ENCODE measurements around the gene GNG4.
A peak's percentile ranks its signal among the peaks of the same experiment; 100 is the strongest.
"Not testable (repeated sequence)": the region's sequence is repeated elsewhere in the genome, so short reads cannot be mapped to it uniquely, and the experiment has no call there.

Gene GNG4

DNA sequence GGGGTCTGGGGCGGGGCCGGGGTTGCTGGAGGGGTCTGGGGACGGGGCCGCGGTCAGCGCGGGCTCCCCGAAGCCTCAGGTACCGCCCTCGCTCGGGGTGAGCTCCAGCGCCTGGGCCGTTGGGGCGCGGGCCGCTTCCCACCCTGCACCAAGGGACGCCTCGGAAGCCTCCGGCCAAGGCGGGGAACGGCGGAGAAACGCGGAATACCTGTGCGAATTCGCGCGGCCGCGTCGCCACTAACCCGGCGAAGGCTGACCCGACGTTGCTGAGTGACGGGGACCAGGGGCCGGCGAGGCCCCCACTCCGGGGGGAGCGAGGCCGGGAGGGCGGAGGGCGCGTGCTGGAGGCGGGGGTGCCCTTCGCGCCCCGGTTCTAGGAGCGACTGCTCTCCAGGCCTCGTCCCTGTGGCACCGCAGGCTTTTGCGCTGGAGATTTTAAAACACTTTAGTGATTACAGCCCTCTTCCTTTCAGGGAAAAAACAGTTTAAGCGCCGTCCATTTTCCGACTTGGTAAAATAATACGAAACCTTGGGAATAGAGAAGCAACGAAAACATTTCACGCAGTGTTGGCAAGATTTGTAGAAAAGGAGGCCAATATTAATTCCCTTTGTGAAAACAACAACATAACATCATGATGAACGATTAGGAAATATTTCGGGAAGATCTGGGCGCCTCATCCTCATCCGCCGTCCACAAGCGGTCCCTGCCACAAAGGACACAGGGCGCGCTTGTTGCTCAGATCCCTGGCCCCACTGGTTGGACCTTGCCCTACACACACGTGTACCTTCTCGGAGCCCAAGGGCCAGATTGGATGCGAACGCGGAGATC lies 971 bp upstream of the GNG4 start:
- ATAC-seq = peak; percentile 22; the same call in 2 of the 3 replicates

GRCh38 chr1:235648954-235649367 lies 623 bp downstream of the GNG4 start:
- TF ChIP-seq BACH2 (CRISPR knock-in tag; IDR thresholded peaks at IDR 0.05; ENCODE audit: borderline replicate concordance) = no peak
- 0 out of 2 replicates have a peak, but pooled peaks have one; percentile 22 for TF ChIP-seq RARB (CRISPR knock-in tag; IDR thresholded peaks at IDR 0.05)
- peak; percentile 41; the same call in 1 of the 2 replicates for TF ChIP-seq OSR1 (CRISPR knock-in tag; IDR thresholded peaks at IDR 0.05)
- no peak for TF ChIP-seq PATZ1 (CRISPR knock-in tag; IDR thresholded peaks at IDR 0.05; ENCODE audit: borderline replicate concordance)
- ATAC-seq = peak; percentile 89

More for the DNA sequence above, 971 bp upstream of the GNG4 start:
- no peak for TF ChIP-seq PPARA (CRISPR knock-in tag; IDR thresholded peaks at IDR 0.05; ENCODE audit: borderline replicate concordance)
- no peak for TF ChIP-seq TCF4 (CRISPR knock-in tag; IDR thresholded peaks at IDR 0.05; ENCODE audit: borderline replicate concordance)
- TF ChIP-seq TOX (CRISPR knock-in tag; IDR thresholded peaks at IDR 0.05; ENCODE audit: borderline replicate concordance) = no peak
- no peak for TF ChIP-seq CSDC2 (CRISPR knock-in tag; IDR thresholded peaks at IDR 0.05)
- TF ChIP-seq ARNTL (CRISPR knock-in tag; IDR thresholded peaks at IDR 0.05; ENCODE audit: borderline replicate concordance, low read depth) = no peak
- no peak for TF ChIP-seq ZNF8 (CRISPR knock-in tag; IDR thresholded peaks at IDR 0.05)

- peak; percentile 47 for ATAC-seq
- TF ChIP-seq ZNF70 (CRISPR knock-in tag; IDR thresholded peaks at IDR 0.05) (no peak), CSDC2 (CRISPR knock-in tag; IDR thresholded peaks at IDR 0.05) (no peak), TOX (CRISPR knock-in tag; IDR thresholded peaks at IDR 0.05; ENCODE audit: borderline replicate concordance) (no peak), TSHZ2 (CRISPR knock-in tag; IDR thresholded peaks at IDR 0.05) (0 out of 2 replicates have a peak, but pooled peaks have one; percentile 45), SNAI2 (CRISPR knock-in tag; IDR thresholded peaks at IDR 0.05) (no peak), ZNF8 (CRISPR knock-in tag; IDR thresholded peaks at IDR 0.05) (no peak)
Measured at GRCh38 chr1:235648407-235648907, 1.1 kb downstream of the GNG4 start.

- not testable (repeated sequence) for ATAC-seq
Measured at GRCh38 chr1:235647537-235647936, 2.0 kb downstream of the GNG4 start.

DNA sequence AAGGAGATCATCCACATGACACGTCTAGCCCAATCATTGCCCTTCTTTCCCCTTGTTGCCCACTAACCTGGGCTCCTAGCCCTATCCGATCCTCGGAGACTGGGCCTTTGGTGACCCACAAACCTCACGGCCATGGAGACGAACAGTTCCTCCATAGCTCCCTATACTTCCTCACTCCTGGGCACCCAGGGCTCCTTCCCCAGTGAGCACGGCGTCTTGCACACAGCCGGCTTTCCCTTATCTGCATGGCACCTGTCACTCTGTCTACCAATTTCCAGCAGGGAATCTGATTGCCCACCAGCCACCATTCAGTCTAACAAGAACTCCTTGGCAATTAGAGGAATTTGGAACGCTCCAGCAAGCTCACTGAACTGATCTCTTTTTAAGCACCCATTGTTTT lies 3.1 kb downstream of the GNG4 start:
- TF ChIP-seq BACH2 (CRISPR knock-in tag; IDR thresholded peaks at IDR 0.05; ENCODE audit: borderline replicate concordance) = no peak
- no peak for TF ChIP-seq ESRRG (CRISPR knock-in tag; IDR thresholded peaks at IDR 0.05)
- TF ChIP-seq, protein P1, sequence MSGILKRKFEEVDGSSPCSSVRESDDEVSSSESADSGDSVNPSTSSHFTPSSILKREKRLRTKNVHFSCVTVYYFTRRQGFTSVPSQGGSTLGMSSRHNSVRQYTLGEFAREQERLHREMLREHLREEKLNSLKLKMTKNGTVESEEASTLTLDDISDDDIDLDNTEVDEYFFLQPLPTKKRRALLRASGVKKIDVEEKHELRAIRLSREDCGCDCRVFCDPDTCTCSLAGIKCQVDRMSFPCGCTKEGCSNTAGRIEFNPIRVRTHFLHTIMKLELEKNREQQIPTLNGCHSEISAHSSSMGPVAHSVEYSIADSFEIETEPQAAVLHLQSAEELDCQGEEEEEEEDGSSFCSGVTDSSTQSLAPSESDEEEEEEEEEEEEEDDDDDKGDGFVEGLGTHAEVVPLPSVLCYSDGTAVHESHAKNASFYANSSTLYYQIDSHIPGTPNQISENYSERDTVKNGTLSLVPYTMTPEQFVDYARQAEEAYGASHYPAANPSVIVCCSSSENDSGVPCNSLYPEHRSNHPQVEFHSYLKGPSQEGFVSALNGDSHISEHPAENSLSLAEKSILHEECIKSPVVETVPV (CRISPR knock-in tag; IDR thresholded peaks at IDR 0.05) = no peak
- no peak for TF ChIP-seq CSDC2 (CRISPR knock-in tag; IDR thresholded peaks at IDR 0.05)
- no peak for TF ChIP-seq RARB (CRISPR knock-in tag; IDR thresholded peaks at IDR 0.05)
- no peak for TF ChIP-seq PATZ1 (CRISPR knock-in tag; IDR thresholded peaks at IDR 0.05; ENCODE audit: borderline replicate concordance)
- TF ChIP-seq TSHZ2 (CRISPR knock-in tag; IDR thresholded peaks at IDR 0.05) = no peak
- TF ChIP-seq TCF4 (CRISPR knock-in tag; IDR thresholded peaks at IDR 0.05; ENCODE audit: borderline replicate concordance) = no peak
- TF ChIP-seq ZNF8 (CRISPR knock-in tag; IDR thresholded peaks at IDR 0.05) = no peak
- TF ChIP-seq SNAI2 (CRISPR knock-in tag; IDR thresholded peaks at IDR 0.05) = no peak
- no peak for TF ChIP-seq PPARA (CRISPR knock-in tag; IDR thresholded peaks at IDR 0.05; ENCODE audit: borderline replicate concordance)
- TF ChIP-seq ISL1 (CRISPR knock-in tag; IDR thresholded peaks at IDR 0.05) = no peak
- no peak for TF ChIP-seq ARNTL (CRISPR knock-in tag; IDR thresholded peaks at IDR 0.05; ENCODE audit: borderline replicate concordance, low read depth)
- no peak for TF ChIP-seq OSR1 (CRISPR knock-in tag; IDR thresholded peaks at IDR 0.05)
- no peak for TF ChIP-seq GLIS3 (CRISPR knock-in tag; IDR thresholded peaks at IDR 0.05)
- no peak for TF ChIP-seq ZFP30 (CRISPR knock-in tag; IDR thresholded peaks at IDR 0.05)
- no peak for TF ChIP-seq TOX (CRISPR knock-in tag; IDR thresholded peaks at IDR 0.05; ENCODE audit: borderline replicate concordance)

More for the DNA sequence above, 3.1 kb downstream of the GNG4 start:
- ATAC-seq = no peak
